SKM-1 treated with dmso at 0.1 percent for 144 hours (cell line): ENCODE results near the gene ADGRE2.
"Not testable (repeated sequence)": the region's sequence is repeated elsewhere in the genome, so short reads cannot be mapped to it uniquely, and the experiment has no call there.

ENCODE experiments used
- DNase-seq: peaks from one replicate; lab custom pipeline; 2025; ENCODE audit not compliant: unreplicated experiment; lab: John Stamatoyannopoulos, UW

ADGRE2 gene

GRCh38 chr19:14778110-14778845 lies at the start of gene ADGRE2:
Gene ADGRE2, minus strand, starts transcription at chr19:14778560. Its CDS starts 1,804 bp downstream, at chr19:14776756.
- DNase-seq: not testable (repeated sequence)

- DNase-seq: no peak
Measured at GRCh38 chr19:14826006-14826405, 47.6 kb upstream of the ADGRE2 start.

- DNase-seq: peak; percentile 28
Measured at GRCh38 chr19:14821937-14822336, 43.6 kb upstream of the ADGRE2 start.

- DNase-seq: no peak
Measured at GRCh38 chr19:14818588-14818987, 40.2 kb upstream of the ADGRE2 start.

GRCh38 chr19:14817052-14817451 lies 38.7 kb upstream of the ADGRE2 start:
- DNase-seq: no peak

GRCh38 chr19:14814982-14815652 lies 36.8 kb upstream of the ADGRE2 start:
- DNase-seq: no peak

- no peak for DNase-seq
Measured at GRCh38 chr19:14809272-14810057, 31.1 kb upstream of the ADGRE2 start.

GRCh38 chr19:14804765-14805164 lies 26.4 kb upstream of the ADGRE2 start:
- no peak for DNase-seq

- no peak for DNase-seq
Measured at GRCh38 chr19:14798760-14799159, 20.4 kb upstream of the ADGRE2 start.

GRCh38 chr19:14796021-14796420 lies 17.7 kb upstream of the ADGRE2 start:
- DNase-seq: no peak

- no peak for DNase-seq
Measured at GRCh38 chr19:14795078-14795721, 16.8 kb upstream of the ADGRE2 start.

GRCh38 chr19:14792250-14792649 lies 13.9 kb upstream of the ADGRE2 start:
- DNase-seq: not testable (repeated sequence)

- DNase-seq: no peak
Measured at GRCh38 chr19:14786421-14786851, 8.1 kb upstream of the ADGRE2 start.

GRCh38 chr19:14785102-14785793 lies 6.9 kb upstream of the ADGRE2 start:
- peak; percentile 95 for DNase-seq

GRCh38 chr19:14784730-14785101 lies 6.4 kb upstream of the ADGRE2 start:
- peak; percentile 68 for DNase-seq

- DNase-seq: peak; percentile 5
Measured at GRCh38 chr19:14783410-14783998, 5.1 kb upstream of the ADGRE2 start.

- no peak for DNase-seq
Measured at GRCh38 chr19:14782626-14783409, 4.5 kb upstream of the ADGRE2 start.

- DNase-seq: not testable (repeated sequence)
Measured at GRCh38 chr19:14781713-14782536, 3.6 kb upstream of the ADGRE2 start.
